HG03354 (cell line): ENCODE data around the gene INCA1.

Experiments used
- ATAC-seq: cut with Tn5 transposase; IDR thresholded peaks from one replicate; pipeline ENCODE4 v1.9.1; 2021; ENCODE audit warnings: mild to moderate bottlenecking; ENCODE audit not compliant: unreplicated experiment, poor library complexity, severe bottlenecking

Gene INCA1

GRCh38 chr17:4950075-4950745, 47.1 kb downstream of the INCA1 start:
- ATAC-seq: peak; percentile 10

DNA sequence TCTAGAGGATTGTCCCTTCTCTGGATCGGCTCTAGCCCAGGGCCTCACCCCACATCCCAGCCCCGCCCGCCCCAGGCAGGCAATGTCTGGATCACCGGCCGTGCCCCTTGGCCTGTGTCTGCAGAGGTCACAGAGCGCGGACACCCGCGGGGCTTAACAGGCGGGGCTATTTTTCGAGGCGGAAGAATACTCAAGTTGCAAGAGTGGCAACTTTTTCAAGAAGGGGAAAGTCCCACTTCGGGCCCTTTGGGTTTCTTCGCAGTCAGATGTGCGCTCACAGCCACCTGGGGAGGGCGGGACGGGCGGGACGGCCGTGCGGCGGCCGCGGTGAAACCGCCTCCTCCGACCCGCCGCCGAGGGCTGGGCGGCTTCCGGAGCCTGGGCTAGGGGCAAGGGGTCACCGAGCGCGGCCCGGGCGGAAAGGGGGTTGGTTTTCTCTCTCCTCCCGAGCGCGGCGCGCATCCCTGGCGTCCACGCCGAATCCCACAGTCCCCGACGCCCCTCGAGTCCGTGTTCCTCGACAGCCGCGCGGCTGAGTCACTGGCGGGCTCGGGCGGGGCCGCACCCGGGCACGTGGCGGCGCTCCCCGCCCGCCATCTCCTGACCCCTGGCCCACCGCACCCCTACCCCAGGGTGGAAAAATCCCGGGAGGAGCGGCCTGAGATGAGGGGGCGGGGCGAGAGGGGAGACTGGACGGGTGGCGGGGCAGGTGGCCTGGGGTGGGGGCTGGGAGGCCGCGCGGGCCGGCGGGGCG, 47.8 kb downstream of the INCA1 start:
- peak; percentile 40 for ATAC-seq

DNA sequence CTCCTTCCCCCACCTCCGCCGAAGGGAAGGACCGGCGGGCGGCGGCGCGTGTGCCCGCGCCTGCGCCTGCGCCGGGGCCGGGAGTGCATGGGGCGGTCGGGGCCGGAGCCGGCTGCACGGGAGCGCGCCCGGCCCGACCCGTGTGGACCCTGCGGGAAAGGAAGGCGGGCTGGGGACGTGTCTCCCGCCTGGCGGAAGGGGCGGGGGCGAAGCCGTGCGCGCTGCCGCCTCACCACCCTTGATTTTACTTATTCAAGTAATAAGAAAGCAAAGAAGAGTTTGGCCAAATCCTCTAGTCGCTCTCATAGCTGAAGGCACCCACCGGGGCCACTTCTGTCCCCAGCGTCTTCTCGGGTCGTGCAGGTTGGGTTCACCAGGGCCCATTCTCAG, 48.4 kb downstream of the INCA1 start:
- ATAC-seq: peak; percentile 38

- ATAC-seq: peak; percentile 29
These were observed 49.0 kb downstream of the INCA1 start, which contains the start of gene PFN1 for GRCh38 chr17:4948166-4948930. Gene PFN1, minus strand, starts transcription at chr17:4948530. Its CDS starts 136 bp downstream, at chr17:4948394.

DNA sequence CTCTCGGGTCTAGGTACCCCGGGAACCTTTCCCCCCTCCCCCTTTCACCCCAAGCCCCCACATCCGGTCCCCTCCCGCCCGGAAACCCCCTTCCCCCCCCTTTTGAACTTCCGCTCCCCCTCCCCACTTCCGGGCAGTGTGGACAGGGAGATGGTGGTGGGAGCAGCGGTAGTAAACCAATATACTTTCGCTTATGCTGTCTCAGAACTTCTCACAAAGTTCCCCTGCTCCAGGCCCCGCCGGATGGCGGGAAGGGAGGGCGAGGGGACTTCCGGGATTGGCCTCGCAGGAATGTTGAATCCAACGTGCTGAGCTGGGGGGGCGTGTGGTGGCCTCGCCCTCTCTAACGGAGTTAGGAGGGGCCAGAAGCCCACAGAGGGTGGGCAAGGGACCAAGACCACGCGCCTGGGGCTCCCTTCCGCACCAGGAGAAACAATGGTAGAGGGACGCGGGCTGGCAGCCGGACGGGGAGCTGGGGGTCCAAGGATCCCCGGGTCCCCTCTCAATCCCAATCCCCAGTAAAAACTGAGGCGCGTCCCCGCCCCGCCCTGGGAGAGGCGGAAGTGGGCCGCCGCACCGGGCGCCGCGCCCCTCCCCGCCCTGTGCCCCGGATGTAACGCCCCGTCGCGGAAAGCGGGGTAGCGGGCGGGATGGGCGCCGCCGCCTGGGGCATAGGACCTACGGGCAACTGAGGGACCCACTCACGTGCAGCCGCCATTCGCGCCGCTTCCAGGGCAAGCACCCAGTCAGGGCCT, 49.7 kb downstream of the INCA1 start:
- peak; percentile 17 for ATAC-seq

DNA sequence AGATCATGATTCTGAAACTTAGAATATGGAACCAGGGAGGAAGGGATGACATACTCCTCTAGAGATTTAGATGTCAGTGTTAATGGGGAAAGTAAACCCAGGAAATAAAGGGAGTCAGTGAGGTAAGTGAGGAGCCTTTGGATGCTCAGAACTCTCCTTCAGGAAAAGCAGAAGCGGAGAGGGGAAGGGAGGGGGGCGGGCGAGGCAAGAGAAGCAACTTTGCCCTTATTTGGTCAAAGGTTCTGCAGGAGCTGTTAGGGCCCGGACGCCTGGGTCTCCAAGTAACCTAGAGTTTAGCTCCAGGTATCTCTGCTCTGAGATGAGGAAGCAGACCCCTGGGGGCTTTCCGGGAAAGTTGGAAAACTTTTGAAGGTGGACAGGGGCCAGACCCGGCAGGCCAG, 50.3 kb downstream of the INCA1 start:
- ATAC-seq: no peak

DNA sequence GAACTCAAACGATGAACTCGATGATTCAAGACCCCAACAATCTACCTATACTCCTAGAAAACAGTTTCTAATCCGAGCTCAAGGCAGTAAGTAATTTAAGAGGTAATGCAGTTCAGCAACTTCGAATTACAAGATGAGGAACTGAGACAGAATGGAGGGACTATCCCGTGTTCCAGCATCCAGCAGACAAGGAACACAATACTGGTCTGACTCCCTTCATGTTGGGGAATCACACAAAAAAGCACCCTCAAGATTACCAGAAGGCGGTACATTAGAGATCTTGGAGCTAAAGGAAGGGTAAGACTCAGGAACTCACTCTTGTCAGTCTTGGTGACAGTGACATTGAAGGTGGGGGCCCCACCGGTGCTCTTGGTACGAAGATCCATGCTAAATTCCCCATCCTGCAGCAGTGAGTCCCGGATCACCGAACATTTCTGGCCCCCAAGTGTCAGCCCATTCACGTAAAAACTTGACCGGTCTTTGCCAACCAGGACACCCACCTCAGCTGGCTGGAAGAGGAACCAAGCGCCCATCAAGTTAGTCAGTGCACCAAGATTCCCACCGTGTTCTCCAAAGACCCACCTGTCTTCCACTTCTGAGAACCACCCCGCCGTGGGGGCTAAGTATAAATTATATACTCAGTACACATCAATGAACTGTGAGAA, 50.9 kb downstream of the INCA1 start:
- ATAC-seq: no peak

- no peak for ATAC-seq
These were observed 51.4 kb downstream of the INCA1 start for GRCh38 chr17:4945944-4946280.

DNA sequence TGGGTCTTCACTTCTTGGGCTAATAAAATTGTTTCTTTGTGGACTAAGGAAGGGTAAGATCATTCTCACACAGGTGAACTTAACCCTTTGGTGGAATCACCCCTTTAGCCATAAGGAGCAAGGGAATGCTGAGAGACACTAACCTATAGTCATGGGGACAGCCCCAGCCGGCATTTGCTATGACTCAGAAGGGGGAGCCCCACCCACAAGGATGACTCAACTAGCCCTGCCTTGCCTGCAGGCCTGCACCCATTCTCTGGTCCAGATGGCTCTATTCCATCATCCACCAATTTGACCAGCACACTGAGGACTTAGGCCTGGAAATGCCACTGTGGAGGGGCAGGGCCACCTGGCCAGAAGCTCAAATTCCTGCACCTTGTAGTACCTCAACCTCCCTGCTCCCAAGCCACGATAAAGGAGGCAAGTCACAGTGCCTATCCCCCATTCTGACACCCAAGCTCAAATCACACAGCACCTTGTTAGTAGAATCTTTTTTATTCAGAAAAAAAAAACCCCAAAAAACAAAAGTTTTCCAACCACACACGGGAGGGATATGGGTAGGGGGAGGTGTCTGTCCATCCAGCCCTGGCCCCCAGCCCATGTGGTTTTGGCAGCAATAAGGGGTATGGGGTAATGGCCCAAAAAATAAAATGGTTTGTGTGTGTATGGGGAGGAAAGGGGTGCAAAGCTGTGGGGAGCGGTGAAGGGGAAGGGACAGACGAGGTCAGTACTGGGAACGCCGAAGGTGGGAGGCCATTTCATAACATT, 52.0 kb downstream of the INCA1 start:
- ATAC-seq: peak; percentile 19

DNA sequence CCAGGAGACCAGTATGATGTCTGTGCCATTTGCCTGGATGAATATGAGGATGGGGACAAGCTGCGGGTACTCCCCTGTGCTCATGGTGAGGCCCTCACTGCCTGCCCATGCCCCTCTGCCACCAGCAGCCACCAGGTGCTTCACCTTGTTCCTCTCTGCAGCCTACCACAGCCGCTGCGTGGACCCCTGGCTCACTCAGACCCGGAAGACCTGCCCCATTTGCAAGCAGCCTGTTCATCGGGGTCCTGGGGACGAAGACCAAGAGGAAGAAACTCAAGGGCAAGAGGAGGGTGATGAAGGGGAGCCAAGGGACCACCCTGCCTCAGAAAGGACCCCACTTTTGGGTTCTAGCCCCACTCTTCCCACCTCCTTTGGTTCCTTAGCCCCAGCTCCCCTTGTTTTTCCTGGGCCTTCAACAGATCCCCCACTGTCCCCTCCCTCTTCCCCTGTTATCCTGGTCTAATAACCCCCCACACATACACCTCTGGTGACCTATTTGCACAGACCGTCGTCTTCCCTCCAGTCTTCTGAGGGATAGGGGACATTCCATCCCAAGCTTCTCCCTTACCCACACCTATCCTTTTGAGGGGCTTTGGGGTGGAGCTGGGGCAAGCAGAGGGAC, 52.7 kb downstream of the INCA1 start:
- no peak for ATAC-seq

DNA sequence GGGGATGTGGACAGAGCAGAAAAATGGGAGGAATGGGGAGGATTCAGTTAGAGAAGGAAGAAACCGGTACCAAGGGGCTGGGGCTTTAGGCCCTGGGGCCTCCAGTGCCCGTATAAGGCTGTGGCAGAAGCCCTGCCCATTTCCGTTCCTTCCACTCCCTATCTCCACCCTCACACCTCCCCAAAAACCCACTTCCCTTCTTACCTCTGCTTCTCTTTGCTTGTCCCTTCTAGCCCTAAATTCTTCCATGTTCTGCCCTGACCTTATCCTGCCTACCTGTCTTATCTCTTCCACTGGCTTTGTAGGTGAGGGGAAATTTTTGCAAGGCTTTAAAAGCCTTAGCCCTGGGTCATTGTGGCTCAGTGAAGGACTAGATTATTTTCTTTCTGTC, 53.2 kb downstream of the INCA1 start:
- no peak for ATAC-seq

DNA sequence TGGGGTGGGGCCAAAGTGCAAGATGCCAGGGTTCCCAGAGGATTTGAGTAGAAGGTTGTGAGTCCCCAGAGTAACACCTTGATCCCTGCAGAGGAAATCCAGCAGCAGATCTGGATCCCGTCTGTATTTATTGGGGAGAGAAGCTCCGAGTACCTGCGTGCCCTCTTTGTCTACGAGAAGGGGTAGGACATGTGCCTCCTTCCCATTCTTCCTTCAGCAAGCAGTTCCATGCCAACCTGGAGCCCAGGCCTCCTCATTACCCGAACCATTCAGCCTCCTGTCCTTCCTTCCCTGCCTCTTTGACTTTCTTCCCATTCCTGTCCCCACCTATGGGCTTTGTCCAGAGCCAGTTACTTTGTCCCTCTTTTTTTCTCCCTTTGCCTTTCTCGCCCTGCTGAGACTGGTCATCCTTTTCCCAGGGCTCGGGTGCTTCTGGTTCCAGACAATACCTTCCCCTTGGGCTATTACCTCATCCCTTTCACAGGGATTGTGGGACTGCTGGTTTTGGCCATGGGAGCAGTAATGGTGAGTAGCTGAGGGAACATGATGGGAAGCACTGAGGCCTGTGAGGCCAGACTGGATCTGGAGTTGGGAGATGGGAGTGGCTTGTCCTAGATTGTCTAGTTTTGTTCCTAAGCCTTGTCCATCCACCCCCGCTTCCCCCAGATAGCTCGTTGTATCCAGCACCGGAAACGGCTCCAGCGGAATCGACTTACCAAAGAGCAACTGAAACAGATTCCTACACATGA, 54.4 kb downstream of the INCA1 start:
- no peak for ATAC-seq

DNA sequence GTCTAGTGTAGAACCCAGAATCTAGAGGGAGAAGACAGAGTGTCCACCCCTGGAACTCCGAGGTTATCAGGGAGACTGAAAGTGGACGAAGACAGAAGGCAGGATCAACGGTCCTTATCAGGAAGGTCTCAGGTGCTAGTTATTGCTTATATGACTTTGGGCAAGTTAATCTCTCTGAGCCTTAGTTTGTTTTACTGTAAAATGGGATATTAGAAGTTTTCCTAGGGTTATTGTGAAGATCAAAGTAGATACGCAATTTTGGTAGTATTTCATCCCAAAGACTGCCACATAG, 56.1 kb downstream of the INCA1 start:
- no peak for ATAC-seq

GRCh38 chr17:4940555-4941318, 56.6 kb downstream of the INCA1 start:
- ATAC-seq: no peak

DNA sequence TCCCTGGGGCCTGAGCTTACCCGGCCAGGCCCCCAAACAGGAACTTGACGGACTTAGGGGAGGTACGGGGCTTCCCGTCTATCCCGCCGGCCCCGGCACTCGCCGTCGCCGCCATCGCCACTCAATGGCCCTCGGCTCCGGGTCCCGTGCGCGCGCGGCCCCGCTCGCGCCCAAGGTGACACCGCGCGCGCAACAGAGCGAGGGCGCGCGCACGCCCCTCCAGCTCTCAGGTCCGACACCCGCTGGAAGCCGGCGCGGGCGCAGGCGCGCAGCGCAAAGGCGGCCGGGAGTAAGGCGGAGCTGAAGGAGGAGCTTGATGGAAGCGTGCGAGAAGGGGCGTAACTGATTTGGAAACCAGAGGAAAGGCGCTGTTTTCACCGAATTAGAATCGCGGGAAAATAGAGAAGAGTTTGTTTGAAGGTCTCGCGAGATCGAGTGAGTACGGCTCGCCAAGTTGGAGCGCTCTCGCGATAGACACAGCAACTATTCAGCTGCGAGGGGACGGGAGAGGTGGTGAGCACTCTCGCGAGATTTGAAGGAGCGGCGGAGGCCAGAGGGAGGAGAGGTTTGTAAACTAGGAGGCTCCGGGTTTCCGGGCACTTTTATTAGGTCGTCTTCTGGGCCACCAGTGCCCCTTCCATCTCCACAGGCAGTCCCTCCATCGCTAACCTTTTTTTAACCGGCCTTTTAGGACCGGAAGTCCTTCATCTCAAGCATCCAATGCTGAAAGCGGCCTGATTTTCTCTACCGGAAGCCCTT, 57.3 kb downstream of the INCA1 start, which contains the start of the genes RNF167 and SLC25A11:
Gene RNF167, plus strand, starts transcription at position 473 of the 759 bp plus-strand sequence. CDS start 642 bp downstream, outside the sequence.
Gene SLC25A11, minus strand, starts transcription at position 251 of the 759 bp plus-strand sequence. Its CDS starts 136 bp downstream, at position 115.
- peak; percentile 77 for ATAC-seq

GRCh38 chr17:4939546-4939795, 57.9 kb downstream of the INCA1 start:
- peak; percentile 14 for ATAC-seq
